Kidney (tissue), 14 donors: Measurements from ENCODE around the gene LRRC32. TPM values are rescaled to one million over a fixed set of nuclear protein-coding genes. Genes with fewer than 3 reads are reported as not detected.

Experiments
- DNase-seq, 5 donors: peaks; one replicate each; pipeline ENCODE4 v3.0.0-alpha.2; 2013 to 2020
- FAIRE-seq: peaks from 2 replicates; lab custom pipeline; 2012; peaks lifted over from hg19 to GRCh38; lab: Jason Lieb, UNC
- H3K27ac ChIP-seq, 2 donors: one replicate each; pipeline ENCODE4 v1.7.0; 2013; ENCODE audit warnings: low read depth in 2 of 2, low read length in 2 of 2, inconsistent platforms in 1 of 2
- H3K27me3 ChIP-seq: one replicate; pipeline ENCODE4 v1.7.1; 2013; ENCODE audit warnings: low read length, inconsistent platforms; ENCODE audit not compliant: control insufficient read depth, insufficient read depth
- H3K36me3 ChIP-seq, 3 donors: one replicate each; pipeline versions ENCODE4 v1.7.0 to v1.7.1; 2013; ENCODE audit warnings: low read length in 3 of 3, control low read depth in 1 of 3, inconsistent platforms in 1 of 3; ENCODE audit not compliant: insufficient read depth in 3 of 3, control insufficient read depth in 2 of 3
- H3K4me1 ChIP-seq, 3 donors: one replicate each; pipeline versions ENCODE4 v1.7.0 to v1.7.1; 2013; ENCODE audit warnings: low read length in 3 of 3, inconsistent platforms in 1 of 3, low read depth in 1 of 3; ENCODE audit not compliant: control insufficient read depth in 2 of 3, insufficient read depth in 2 of 3
- H3K4me3 ChIP-seq, 3 donors: one replicate each; pipeline versions ENCODE4 v1.7.0 to v1.8.1; 2013; ENCODE audit warnings: low read length in 3 of 3, control low read depth in 1 of 3, inconsistent platforms in 1 of 3
- H3K9ac ChIP-seq, 3 donors: one replicate each; pipeline versions ENCODE4 v1.7.0 to v1.7.1; 2013; ENCODE audit warnings: low read length in 3 of 3, control low read depth in 1 of 3, inconsistent platforms in 1 of 3
- H3K9me3 ChIP-seq, 3 donors: one replicate each; pipeline versions ENCODE4 v1.7.0 to v1.7.1; 2013; ENCODE audit warnings: low read length in 3 of 3, control low read depth in 1 of 3, inconsistent platforms in 1 of 3; ENCODE audit not compliant: control insufficient read depth in 2 of 3, insufficient read depth in 1 of 3
- intact Hi-C: fragments of 100-400 bp; cut with DNase I; formaldehyde crosslinking; loops from one replicate; pipeline ENCODE4 v1.11.1; 2022
- polyA plus RNA-seq: library from polyadenylated mRNA; stranded (reverse); fragments of 350-450 nt; fragmentation: Illumina TruSeq; extraction: RNeasy Lipid Tissue Mini Kit (QIAGEN cat#74804); gene quantifications from one replicate; pipeline ENCODE4 v1.2.3, GENCODE V29; 2014; ENCODE audit warnings: low read depth, low replicate concordance; ENCODE audit not compliant: insufficient read depth
- total RNA-seq: library from RNA; stranded (reverse); fragmentation: NEBNext Ultra II Directional; extraction: Animal tissue kit (Norgen Biotek cat#: 25700); gene quantifications from one replicate; pipeline ENCODE4 v1.2.1, GENCODE V29; 2021
- TF ChIP-seq, protein P1 (sequence below): IDR thresholded peaks from 3 replicates; pipeline ENCODE4 v1.5.1; 2012; ENCODE audit warnings: mild to moderate bottlenecking, moderate library complexity, borderline replicate concordance; ENCODE audit not compliant: insufficient read depth; ENCODE audit errors: extremely low read depth
- donor health status: control.
- donor health status: control.
- donor health status: control.
- donor health status: control.
- donor health status: control.
- donor health status: DM: yes; HTN: yes; CAD: no.
- donor health status: Normal renal cell carcinoma (clear cell type).

Gene LRRC32
- total and polyA plus RNA-seq, 2 donors from 2014 or later, result 105 to 136 TPM

DNA sequence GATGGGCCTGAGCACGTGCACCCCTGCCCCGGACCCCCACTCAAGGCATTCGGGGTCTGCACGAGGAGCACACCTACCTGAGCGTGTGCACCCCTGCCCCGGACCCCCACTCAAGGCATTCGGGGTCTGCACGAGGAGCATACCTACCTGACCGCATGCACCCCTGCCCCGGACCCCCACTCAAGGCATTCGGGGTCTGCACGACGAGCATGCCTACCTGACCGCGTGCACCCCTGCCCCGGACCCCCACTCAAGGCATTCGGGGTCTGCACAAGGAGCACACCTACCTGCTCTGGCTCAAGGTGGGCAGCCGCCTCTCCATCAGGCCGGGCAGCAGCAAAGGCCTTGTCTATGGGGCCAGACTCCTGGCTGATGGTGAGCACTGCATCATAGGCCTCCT lies 48.7 kb upstream of the LRRC32 start:
- DNase-seq, result no peak
- Histone ChIP-seq H3K9me3 (no peaks in the 10 kb centered on the region), H3K27ac (no peak overlapping the region), H3K9ac (no peak overlapping the region), H3K4me1 (peaks cover 0 to 2% (median 0%) of the 10 kb centered on the region in 3 donors), H3K4me3 (no peak overlapping the region), H3K36me3 (no peaks in the 10 kb centered on the region), H3K27me3 (no peaks in the 10 kb centered on the region)
- intact Hi-C loops, result no loop called here
- TF ChIP-seq, protein P1, sequence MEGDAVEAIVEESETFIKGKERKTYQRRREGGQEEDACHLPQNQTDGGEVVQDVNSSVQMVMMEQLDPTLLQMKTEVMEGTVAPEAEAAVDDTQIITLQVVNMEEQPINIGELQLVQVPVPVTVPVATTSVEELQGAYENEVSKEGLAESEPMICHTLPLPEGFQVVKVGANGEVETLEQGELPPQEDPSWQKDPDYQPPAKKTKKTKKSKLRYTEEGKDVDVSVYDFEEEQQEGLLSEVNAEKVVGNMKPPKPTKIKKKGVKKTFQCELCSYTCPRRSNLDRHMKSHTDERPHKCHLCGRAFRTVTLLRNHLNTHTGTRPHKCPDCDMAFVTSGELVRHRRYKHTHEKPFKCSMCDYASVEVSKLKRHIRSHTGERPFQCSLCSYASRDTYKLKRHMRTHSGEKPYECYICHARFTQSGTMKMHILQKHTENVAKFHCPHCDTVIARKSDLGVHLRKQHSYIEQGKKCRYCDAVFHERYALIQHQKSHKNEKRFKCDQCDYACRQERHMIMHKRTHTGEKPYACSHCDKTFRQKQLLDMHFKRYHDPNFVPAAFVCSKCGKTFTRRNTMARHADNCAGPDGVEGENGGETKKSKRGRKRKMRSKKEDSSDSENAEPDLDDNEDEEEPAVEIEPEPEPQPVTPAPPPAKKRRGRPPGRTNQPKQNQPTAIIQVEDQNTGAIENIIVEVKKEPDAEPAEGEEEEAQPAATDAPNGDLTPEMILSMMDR, result no peak
- no peak for FAIRE-seq

DNA sequence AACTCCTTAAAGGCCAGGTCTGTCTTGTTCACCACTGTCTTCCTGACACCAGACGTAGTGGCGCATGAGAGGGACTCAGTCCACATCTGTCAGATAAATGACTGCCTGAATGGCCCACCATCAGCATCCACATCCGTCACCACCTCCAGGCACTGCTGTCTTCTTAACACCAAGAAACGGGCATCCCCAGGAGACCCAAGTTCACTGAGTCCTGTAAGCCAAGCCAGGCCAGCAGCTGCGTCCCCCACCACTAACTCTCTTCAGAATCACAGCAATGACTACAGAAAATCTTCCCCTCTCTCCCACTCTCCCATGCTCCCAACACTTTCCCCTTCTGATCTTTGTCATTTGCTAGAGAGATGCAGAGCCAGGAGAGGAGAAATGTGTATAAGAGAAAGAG lies 47.3 kb upstream of the LRRC32 start:
- no peak for FAIRE-seq
- Histone ChIP-seq H3K9ac (no peak overlapping the region), H3K27me3 (no peaks in the 10 kb centered on the region), H3K27ac (no peak overlapping the region), H3K9me3 (no peaks in the 10 kb centered on the region), H3K4me1 (peaks cover 0 to 2% (median 0%) of the 10 kb centered on the region in 3 donors), H3K4me3 (no peak overlapping the region), H3K36me3 (no peaks in the 10 kb centered on the region)
- intact Hi-C loops, result no loop called here
- TF ChIP-seq, protein P1, result no peak
- no peak for DNase-seq

DNA sequence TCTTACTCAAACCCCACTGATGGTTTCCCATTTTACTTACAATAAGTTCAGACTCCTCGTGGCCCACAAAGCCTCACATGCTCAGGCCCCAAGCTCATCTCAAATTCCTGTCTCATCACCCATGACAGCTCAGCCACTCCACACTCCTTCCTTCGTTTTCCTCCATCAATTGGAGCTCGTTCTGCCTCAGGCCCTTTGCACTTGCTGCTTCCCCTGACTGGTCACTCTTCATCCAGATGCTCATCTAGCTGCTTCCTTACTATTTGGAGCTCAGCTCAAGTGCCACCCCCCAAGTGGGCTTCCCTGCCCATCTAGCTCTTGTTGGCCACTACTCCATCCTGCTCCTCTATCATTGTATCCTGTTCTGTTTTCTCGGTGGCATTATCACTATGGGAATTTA lies 46.8 kb upstream of the LRRC32 start:
- no peak for DNase-seq
- TF ChIP-seq, protein P1, result no peak

DNA sequence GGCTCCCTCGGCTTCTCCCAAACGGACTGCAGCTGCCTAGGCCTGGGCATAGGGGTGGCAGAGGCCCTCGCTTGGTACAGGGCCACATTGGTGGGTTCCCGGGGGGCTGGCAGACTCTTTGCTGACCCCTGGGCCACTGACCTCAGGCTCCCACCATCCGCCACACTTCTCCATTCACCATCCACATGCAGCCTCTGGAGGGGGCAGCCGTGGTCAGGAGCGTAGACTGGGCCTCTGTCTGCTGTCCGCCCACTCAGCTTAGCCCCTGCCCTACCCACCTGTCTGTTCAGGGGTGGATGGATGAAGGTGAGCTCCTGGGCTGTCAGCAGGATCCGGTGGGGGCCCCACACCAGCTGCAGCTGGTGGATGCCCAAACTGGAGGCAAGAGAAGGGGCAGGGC lies 45.7 kb upstream of the LRRC32 start:
- intact Hi-C loops, result no loop called here
- Histone ChIP-seq H3K9ac (no peak overlapping the region), H3K9me3 (no peaks in the 10 kb centered on the region), H3K27ac (no peak overlapping the region), H3K4me3 (no peak overlapping the region), H3K27me3 (no peaks in the 10 kb centered on the region), H3K4me1 (no peaks in the 10 kb centered on the region), H3K36me3 (no peaks in the 10 kb centered on the region)
- no peak for DNase-seq
- FAIRE-seq, result no peak
- TF ChIP-seq, protein P1, result no peak

More for the DNA sequence above, 46.8 kb upstream of the LRRC32 start:
- no peak overlapping the region for H3K9ac ChIP-seq
- H3K4me1 ChIP-seq, result peaks cover 0 to 2% (median 0%) of the 10 kb centered on the region in 3 donors
- H3K27me3 ChIP-seq, result no peaks in the 10 kb centered on the region
- no peak for FAIRE-seq
- H3K4me3 ChIP-seq, result no peak overlapping the region
- no peaks in the 10 kb centered on the region for H3K9me3 ChIP-seq
- H3K27ac ChIP-seq, result no peak overlapping the region
- H3K36me3 ChIP-seq, result no peaks in the 10 kb centered on the region
- intact Hi-C loops, result no loop called here
